ENCODE results near the gene SEC14L1. TPM values are rescaled to one million over a fixed set of nuclear protein-coding genes. Genes with fewer than 3 reads are reported as not detected.
A peak's percentile ranks its signal among the peaks of the same experiment; 100 is the strongest.

Gene SEC14L1
- 71.4 and 71.6 TPM in 2 replicates for polyA plus RNA-seq (2013)

GRCh38 chr17:77140878-77141767, at the start of gene SEC14L1:
TSS of gene SEC14L1 (plus strand) at chr17:77140969. CDS start at chr17:77143597, 2,628 bp downstream.
- H3K4me3 ChIP-seq (ENCODE audit: low read depth, low read length), result peak within 1 kb of the TSS; percentile 94
- H3K79me1 ChIP-seq (ENCODE audit: low read length), result peaks cover 13% of the 10 kb centered on the region
- no peaks in the 10 kb centered on the region for H3K27me3 ChIP-seq (ENCODE audit: insufficient read depth, low read length)
- H3K18ac ChIP-seq (ENCODE audit: low read length), result peak within 1 kb of the TSS; percentile 97
- H3K23ac ChIP-seq (ENCODE audit: low read length), result no peak within 1 kb of the TSS
- peak within 1 kb of the TSS; percentile 93 for H2BK5ac ChIP-seq (ENCODE audit: low read depth, low read length, poor library complexity)
- DNase-seq, result peak; percentile 90 to 93
- H2BK120ac ChIP-seq (ENCODE audit: insufficient read depth, low read length, poor library complexity), result peak within 1 kb of the TSS; percentile 79
- H3K9ac ChIP-seq (ENCODE audit: low read length), result peak within 1 kb of the TSS; percentile 93
- H3K4me2 ChIP-seq (ENCODE audit: low read length), result peak within 1 kb of the TSS; percentile 93
- H3K4me1 ChIP-seq (ENCODE audit: control insufficient read depth in 1 of 2, insufficient read depth in 2 of 2, low read length in 2 of 2), result peaks cover 12 to 20% of the 10 kb centered on the region in 2 experiments
- H2AK5ac ChIP-seq (ENCODE audit: low read length), result peak within 1 kb of the TSS; percentile 74
- peak within 1 kb of the TSS; percentile 17 for H2BK12ac ChIP-seq (ENCODE audit: low read length)
- H3K14ac ChIP-seq (ENCODE audit: low read length), result peak within 1 kb of the TSS; percentile 93
- H3K27ac ChIP-seq (ENCODE audit: low read depth, low read length), result peak within 1 kb of the TSS; percentile 86
- peak within 1 kb of the TSS; percentile 70 for H3K4ac ChIP-seq (ENCODE audit: low read depth, low read length)
- H3K36me3 ChIP-seq (ENCODE audit: control insufficient read depth in 1 of 2, insufficient read depth in 2 of 2, low read length in 2 of 2), result peaks cover 4 to 6% of the 10 kb centered on the region in 2 experiments
- H4K8ac ChIP-seq (ENCODE audit: low read depth, low read length), result peak within 1 kb of the TSS; percentile 76
- peak within 1 kb of the TSS; percentile 83 for H4K12ac ChIP-seq (ENCODE audit: low read depth, low read length)
- H3K9me3 ChIP-seq (ENCODE audit: insufficient read depth, low read depth, low read length), result peaks cover 6% of the 10 kb centered on the region
- H3K79me2 ChIP-seq (ENCODE audit: control insufficient read depth, insufficient read depth, low read length, poor library complexity), result peaks cover 10% of the 10 kb centered on the region
- H2AFZ ChIP-seq (ENCODE audit: insufficient read depth, low read length, poor library complexity), result peak within 1 kb of the TSS; percentile 77
- H4K91ac ChIP-seq (ENCODE audit: low read depth, low read length), result peak within 1 kb of the TSS; percentile 92
- no CpG with 5 or more reads among the region's 99 CpGs for WGBS (ENCODE audit: extremely low coverage, insufficient coverage, insufficient read length)

DNA sequence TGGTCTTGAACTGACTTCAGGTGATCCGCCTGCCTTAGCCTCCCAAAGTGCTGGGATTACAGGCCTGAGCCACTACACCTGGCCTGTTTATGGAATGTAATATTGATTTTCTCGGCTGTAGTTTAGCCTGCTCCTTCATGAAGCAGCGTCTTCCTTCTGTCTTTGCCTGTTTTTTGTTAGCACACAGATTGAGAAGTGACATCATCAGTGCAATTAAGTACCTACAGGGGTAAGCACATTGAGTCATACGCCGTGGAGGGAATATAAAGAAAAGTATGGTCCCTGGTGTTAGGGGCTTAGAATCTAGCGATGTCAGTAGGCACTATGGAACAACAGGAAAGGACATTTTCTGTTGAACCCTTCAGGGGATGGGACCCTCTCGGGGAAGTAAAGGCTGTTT, 48.7 kb upstream of the SEC14L1 start:
- Histone ChIP-seq H4K91ac (ENCODE audit: low read depth, low read length) (no peak overlapping the region), H2AK5ac (ENCODE audit: low read length) (no peak overlapping the region), H3K14ac (ENCODE audit: low read length) (no peak overlapping the region), H3K18ac (ENCODE audit: low read length) (no peak overlapping the region), H3K4me1 (ENCODE audit: control insufficient read depth in 1 of 2, insufficient read depth in 2 of 2, low read length in 2 of 2) (peaks cover 2 to 6% of the 10 kb centered on the region in 2 experiments), H4K12ac (ENCODE audit: low read depth, low read length) (no peak overlapping the region), H3K27ac (ENCODE audit: low read depth, low read length) (no peak overlapping the region), H2BK120ac (ENCODE audit: insufficient read depth, low read length, poor library complexity) (no peak overlapping the region), H3K27me3 (ENCODE audit: insufficient read depth, low read length) (no peaks in the 10 kb centered on the region), H3K23ac (ENCODE audit: low read length) (no peak overlapping the region), H3K79me1 (ENCODE audit: low read length) (peaks cover 9% of the 10 kb centered on the region), H2AFZ (ENCODE audit: insufficient read depth, low read length, poor library complexity) (no peak overlapping the region), H2BK5ac (ENCODE audit: low read depth, low read length, poor library complexity) (no peak overlapping the region), H3K9me3 (ENCODE audit: insufficient read depth, low read depth, low read length) (no peaks in the 10 kb centered on the region), H4K8ac (ENCODE audit: low read depth, low read length) (no peak overlapping the region), H3K79me2 (ENCODE audit: control insufficient read depth, insufficient read depth, low read length, poor library complexity) (peaks cover 6% of the 10 kb centered on the region), H3K36me3 (ENCODE audit: control insufficient read depth in 1 of 2, insufficient read depth in 2 of 2, low read length in 2 of 2) (peaks cover 25 to 39% of the 10 kb centered on the region in 2 experiments), H3K9ac (ENCODE audit: low read length) (no peak overlapping the region), H3K4ac (ENCODE audit: low read depth, low read length) (no peak overlapping the region), H3K4me2 (ENCODE audit: low read length) (no peak overlapping the region), H3K4me3 (ENCODE audit: low read depth, low read length) (no peak overlapping the region), H2BK12ac (ENCODE audit: low read length) (no peak overlapping the region)
- WGBS (ENCODE audit: extremely low coverage, insufficient coverage, insufficient read length), result no CpG with 5 or more reads among the region's 7 CpGs
- no peak for DNase-seq

- no peak overlapping the region for H3K4ac ChIP-seq (ENCODE audit: low read depth, low read length)
- H3K27me3 ChIP-seq (ENCODE audit: insufficient read depth, low read length), result no peaks in the 10 kb centered on the region
- H2BK120ac ChIP-seq (ENCODE audit: insufficient read depth, low read length, poor library complexity), result no peak overlapping the region
- no peaks in the 10 kb centered on the region for H3K79me2 ChIP-seq (ENCODE audit: control insufficient read depth, insufficient read depth, low read length, poor library complexity)
- no peak overlapping the region for H3K27ac ChIP-seq (ENCODE audit: low read depth, low read length)
- no peak overlapping the region for H2BK12ac ChIP-seq (ENCODE audit: low read length)
- no peak overlapping the region for H2AFZ ChIP-seq (ENCODE audit: insufficient read depth, low read length, poor library complexity)
- H4K91ac ChIP-seq (ENCODE audit: low read depth, low read length), result no peak overlapping the region
- no peak overlapping the region for H4K8ac ChIP-seq (ENCODE audit: low read depth, low read length)
- H2AK5ac ChIP-seq (ENCODE audit: low read length), result no peak overlapping the region
- H3K4me2 ChIP-seq (ENCODE audit: low read length), result no peak overlapping the region
- no peak overlapping the region for H3K14ac ChIP-seq (ENCODE audit: low read length)
- H3K9ac ChIP-seq (ENCODE audit: low read length), result no peak overlapping the region
- no peak overlapping the region for H3K18ac ChIP-seq (ENCODE audit: low read length)
- no peaks in the 10 kb centered on the region for H3K79me1 ChIP-seq (ENCODE audit: low read length)
- no peak overlapping the region for H2BK5ac ChIP-seq (ENCODE audit: low read depth, low read length, poor library complexity)
- DNase-seq, result no peak
- H3K4me3 ChIP-seq (ENCODE audit: low read depth, low read length), result no peak overlapping the region
- H3K36me3 ChIP-seq (ENCODE audit: control insufficient read depth in 1 of 2, insufficient read depth in 2 of 2, low read length in 2 of 2), result peaks cover 24 to 39% of the 10 kb centered on the region in 2 experiments
- peaks cover 2% of the 10 kb centered on the region for H3K9me3 ChIP-seq (ENCODE audit: insufficient read depth, low read depth, low read length)
- no peaks in the 10 kb centered on the region for H3K4me1 ChIP-seq (ENCODE audit: control insufficient read depth in 1 of 2, insufficient read depth in 2 of 2, low read length in 2 of 2)
- no CpG with 5 or more reads among the region's 7 CpGs for WGBS (ENCODE audit: extremely low coverage, insufficient coverage, insufficient read length)
- no peak overlapping the region for H4K12ac ChIP-seq (ENCODE audit: low read depth, low read length)
- no peak overlapping the region for H3K23ac ChIP-seq (ENCODE audit: low read length)
Measured at GRCh38 chr17:77095461-77095860, 45.3 kb upstream of the SEC14L1 start.

- Histone ChIP-seq H3K27me3 (ENCODE audit: insufficient read depth, low read length) (no peaks in the 10 kb centered on the region), H4K91ac (ENCODE audit: low read depth, low read length) (no peak overlapping the region), H2AFZ (ENCODE audit: insufficient read depth, low read length, poor library complexity) (no peak overlapping the region), H3K9ac (ENCODE audit: low read length) (no peak overlapping the region), H3K79me1 (ENCODE audit: low read length) (no peaks in the 10 kb centered on the region), H3K27ac (ENCODE audit: low read depth, low read length) (no peak overlapping the region), H2AK5ac (ENCODE audit: low read length) (no peak overlapping the region), H3K14ac (ENCODE audit: low read length) (no peak overlapping the region), H3K4me1 (ENCODE audit: control insufficient read depth in 1 of 2, insufficient read depth in 2 of 2, low read length in 2 of 2) (no peaks in the 10 kb centered on the region), H3K4me3 (ENCODE audit: low read depth, low read length) (no peak overlapping the region), H3K9me3 (ENCODE audit: insufficient read depth, low read depth, low read length) (peaks cover 2% of the 10 kb centered on the region), H4K12ac (ENCODE audit: low read depth, low read length) (no peak overlapping the region), H4K8ac (ENCODE audit: low read depth, low read length) (no peak overlapping the region), H3K18ac (ENCODE audit: low read length) (no peak overlapping the region), H3K23ac (ENCODE audit: low read length) (no peak overlapping the region), H2BK120ac (ENCODE audit: insufficient read depth, low read length, poor library complexity) (no peak overlapping the region), H2BK12ac (ENCODE audit: low read length) (no peak overlapping the region), H3K36me3 (ENCODE audit: control insufficient read depth in 1 of 2, insufficient read depth in 2 of 2, low read length in 2 of 2) (peaks cover 24 to 38% of the 10 kb centered on the region in 2 experiments), H3K79me2 (ENCODE audit: control insufficient read depth, insufficient read depth, low read length, poor library complexity) (no peaks in the 10 kb centered on the region), H3K4ac (ENCODE audit: low read depth, low read length) (no peak overlapping the region), H3K4me2 (ENCODE audit: low read length) (no peak overlapping the region), H2BK5ac (ENCODE audit: low read depth, low read length, poor library complexity) (no peak overlapping the region)
- DNase-seq, result peak; percentile 61 to 78
- WGBS (ENCODE audit: extremely low coverage, insufficient coverage, insufficient read length), result no CpG with 5 or more reads among the region's 12 CpGs
Measured at GRCh38 chr17:77096570-77097214, 44.1 kb upstream of the SEC14L1 start.

All from trophoblast cell (in vitro differentiated cells and primary cell).